A549 (cell line): ENCODE measurements around the gene CCDC142. TPM values are rescaled to one million over a fixed set of nuclear protein-coding genes. Genes with fewer than 3 reads are reported as not detected.

Source experiments
- ATOH8 ChIP-seq: fragments of 250-450 bp; sonication (Bioruptor Pico); IDR thresholded peaks from 2 replicates; pipeline ENCODE4 v1.5.0; 2020; ENCODE audit warnings: low read depth, mild to moderate bottlenecking, moderate library complexity
- BHLHE40 ChIP-seq: IDR thresholded peaks from 2 replicates; pipeline ENCODE4 v1.6.1; 2012; ENCODE audit warnings: low read depth, low read length, inconsistent platforms
- CBX2 ChIP-seq: fragments of 200-600 bp; sonication (generic); IDR thresholded peaks from 2 replicates; pipeline ENCODE4 v1.6.1; 2016; ENCODE audit warnings: low read depth, mild to moderate bottlenecking, borderline replicate concordance
- CBX8 ChIP-seq: fragments of 200-600 bp; sonication (generic); IDR thresholded peaks from 2 replicates; pipeline ENCODE4 v1.6.1; 2016
- CEBPB ChIP-seq, 2 experiments: fragments of >200 bp in 1 of 2; sonication (Bioruptor Twin) in 1 of 2; formaldehyde crosslinking in 1 of 2; IDR thresholded peaks; 2 replicates each; pipeline ENCODE4 v1.6.1; 2012 to 2016
- CHD4 ChIP-seq: fragments of 200-600 bp; sonication (generic); IDR thresholded peaks from 2 replicates; pipeline ENCODE4 v1.6.1; 2016; ENCODE audit warnings: antibody characterized with exemption, mild to moderate bottlenecking, borderline replicate concordance
- EHF ChIP-seq: fragments of 250-450 bp; sonication (Bioruptor Pico); IDR thresholded peaks from 2 replicates; pipeline ENCODE4 v1.5.0; 2020; ENCODE audit warnings: mild to moderate bottlenecking
- EP300 ChIP-seq, 2 experiments: fragments of >200 bp; sonication (Bioruptor Twin); formaldehyde crosslinking; IDR thresholded peaks; 2 replicates in 1 of 2; 3 replicates in 1 of 2; pipeline ENCODE4 v1.6.1; 2016 to 2017
- ESRRA ChIP-seq: fragments of 150-350 bp; IDR thresholded peaks from 2 replicates; pipeline ENCODE4 v1.6.1; 2014; ENCODE audit warnings: mild to moderate bottlenecking, low read length, borderline replicate concordance
- FOSB ChIP-seq: fragments of 250-450 bp; sonication (Bioruptor Pico); IDR thresholded peaks from 2 replicates; pipeline ENCODE4 v1.5.0; 2020; ENCODE audit warnings: mild to moderate bottlenecking, moderate library complexity
- FOSL2 ChIP-seq, 2 experiments: fragments of 450-650 bp in 1 of 2; fragments of >200 bp in 1 of 2; sonication (Bioruptor Twin) in 1 of 2; formaldehyde crosslinking; IDR thresholded peaks; 2 replicates each; pipeline versions ENCODE4 v1.5.0 to v1.6.1; 2016 to 2020; ENCODE audit warnings: mild to moderate bottlenecking in 1 of 2, moderate library complexity in 1 of 2
- FOXS1 ChIP-seq: fragments of 250-450 bp; sonication (Bioruptor Pico); IDR thresholded peaks from 2 replicates; pipeline ENCODE4 v1.5.0; 2020; ENCODE audit warnings: mild to moderate bottlenecking, moderate library complexity
- GATA3 ChIP-seq: IDR thresholded peaks from 2 replicates; pipeline ENCODE4 v1.6.1; 2012; ENCODE audit warnings: borderline replicate concordance
- HES2 ChIP-seq: fragments of >200 bp; sonication (Bioruptor Twin); formaldehyde crosslinking; IDR thresholded peaks from 2 replicates; pipeline ENCODE4 v1.6.1; 2016
- HEYL ChIP-seq: fragments of 250-450 bp; sonication (Bioruptor Pico); IDR thresholded peaks from 2 replicates; pipeline ENCODE4 v1.8.0; 2021; ENCODE audit warnings: mild to moderate bottlenecking, moderate library complexity
- HMGXB4 ChIP-seq: fragments of 250-450 bp; sonication (Bioruptor Pico); IDR thresholded peaks from 2 replicates; pipeline ENCODE4 v1.5.0; 2021; ENCODE audit warnings: mild to moderate bottlenecking, moderate library complexity, borderline replicate concordance
- JUN ChIP-seq, 2 experiments: fragments of >200 bp; sonication (Bioruptor Twin); formaldehyde crosslinking; IDR thresholded peaks; 2 replicates in 1 of 2; 3 replicates in 1 of 2; pipeline ENCODE4 v1.6.1; 2016 to 2017
- JUNB ChIP-seq: fragments of >200 bp; sonication (Bioruptor Twin); formaldehyde crosslinking; IDR thresholded peaks from 2 replicates; pipeline ENCODE4 v1.6.1; 2016
- MAX ChIP-seq: IDR thresholded peaks from 2 replicates; pipeline ENCODE4 v1.6.1; 2012
- MYC ChIP-seq: IDR thresholded peaks from 2 replicates; pipeline ENCODE4 v1.6.1; 2012; ENCODE audit warnings: mild to moderate bottlenecking, inconsistent platforms, low read length, improper control_type of control experiment, borderline replicate concordance
- NFE2L2 ChIP-seq: fragments of 150-350 bp; conservative IDR thresholded peaks from 2 replicates; pipeline ENCODE4 v1.6.1; 2014; ENCODE audit warnings: low read length
- NPAS2 ChIP-seq: fragments of 250-450 bp; sonication (Bioruptor Pico); IDR thresholded peaks from 2 replicates; pipeline ENCODE4 v1.8.0; 2022; ENCODE audit warnings: mild to moderate bottlenecking, moderate library complexity, borderline replicate concordance
- PBX3 ChIP-seq: IDR thresholded peaks from 2 replicates; pipeline ENCODE4 v1.6.1; 2012
- PHF8 ChIP-seq: fragments of 200-600 bp; sonication (generic); IDR thresholded peaks from 2 replicates; pipeline ENCODE4 v1.6.1; 2016; ENCODE audit warnings: low read depth, mild to moderate bottlenecking, antibody characterized with exemption, moderate library complexity, borderline replicate concordance
- POLR2A ChIP-seq: IDR thresholded peaks from 2 replicates; pipeline ENCODE4 v1.6.1; 2012; ENCODE audit warnings: mild to moderate bottlenecking, low read length
- POLR2AphosphoS2 ChIP-seq: conservative IDR thresholded peaks from 2 replicates; pipeline ENCODE4 v1.6.1; 2012; ENCODE audit warnings: low read length, improper control_type of control experiment, inconsistent platforms
- RARB ChIP-seq: fragments of 250-450 bp; sonication (Bioruptor Pico); IDR thresholded peaks from 2 replicates; pipeline ENCODE4 v1.8.0; 2021; ENCODE audit warnings: mild to moderate bottlenecking, moderate library complexity
- SREBF2 ChIP-seq: fragments of 450-650 bp; IDR thresholded peaks from 2 replicates; pipeline ENCODE4 v1.6.1; 2014; ENCODE audit warnings: mild to moderate bottlenecking, moderate library complexity
- USF2 ChIP-seq: fragments of 450-650 bp; IDR thresholded peaks from 2 replicates; pipeline ENCODE4 v1.6.1; 2014; ENCODE audit warnings: antibody characterized with exemption
- ZC3H11A ChIP-seq: fragments of 450-650 bp; IDR thresholded peaks from 2 replicates; pipeline ENCODE4 v1.6.1; 2014; ENCODE audit warnings: antibody characterized with exemption, mild to moderate bottlenecking
- ZSCAN20 ChIP-seq: fragments of 250-450 bp; sonication (Bioruptor Pico); IDR thresholded peaks from 2 replicates; pipeline ENCODE4 v1.8.0; 2022; ENCODE audit warnings: mild to moderate bottlenecking, moderate library complexity
- polyA plus RNA-seq, 4 experiments: library from polyadenylated mRNA; depleted of rRNA in 3 of 4; stranded (reverse); fragments of >200 nt; fragmentation: RNase III in 1 of 4; extraction: RNeasy Plus Mini Kit Qiagen cat#74134 plus additional on column Dnase treatment in 1 of 4; gene quantifications; 2 replicates in 3 of 4; 3 replicates in 1 of 4; pipeline ENCODE4 v1.2.3, GENCODE V29; 2011 to 2017

CCDC142 gene
- polyA plus RNA-seq, 2 of the 4 experiments (the other 2 are of a cell fraction): 6.8 to 12.8 TPM

GRCh38 chr2:74457549-74458131 is 25.2 kb downstream of the CCDC142 start (continued):
- TF ChIP-seq PBX3: no peak; the same call in 1 of the 2 replicates
- TF ChIP-seq MAX: peak; percentile 58; the same call in 1 of the 2 replicates
- no peak for TF ChIP-seq RARB
- no peak for TF ChIP-seq ESRRA
- TF ChIP-seq CEBPB (IDR thresholded peaks at IDR 0.05): no peak
- TF ChIP-seq CHD4: no peak
- TF ChIP-seq HES2: no peak
- peak; percentile 71; the same call in 1 of the 2 replicates for TF ChIP-seq HMGXB4 (CRISPR knock-in tag)
- TF ChIP-seq SREBF2: no peak
- no peak for TF ChIP-seq HEYL (CRISPR knock-in tag)
- TF ChIP-seq NPAS2: no peak
- TF ChIP-seq FOSB: no peak
- TF ChIP-seq FOSL2 (IDR thresholded peaks at IDR 0.05): no peak
- 0 out of 2 replicates have a peak, but pooled peaks have one; percentile 5 for TF ChIP-seq FOSL2 (CRISPR knock-in tag; IDR thresholded peaks at IDR 0.05)
- no peak for TF ChIP-seq JUNB
- TF ChIP-seq BHLHE40: no peak
- TF ChIP-seq JUN (IDR thresholded peaks at IDR 0.05): peak; percentile 56 to 73; a peak in 3 of 5 replicates
- TF ChIP-seq ATOH8: no peak
- TF ChIP-seq POLR2A: peak; percentile 53
- no peak for TF ChIP-seq CBX8
- TF ChIP-seq USF2: no peak
- TF ChIP-seq FOXS1: no peak
- TF ChIP-seq EP300 (IDR thresholded peaks at IDR 0.05): no peak
- no peak for TF ChIP-seq ZSCAN20 (CRISPR knock-in tag)
- no peak for TF ChIP-seq POLR2AphosphoS2
- TF ChIP-seq ZC3H11A: no peak
- TF ChIP-seq PHF8: peak; percentile 83
- TF ChIP-seq MYC: no peak
- TF ChIP-seq GATA3: peak; percentile 33
- TF ChIP-seq EHF (CRISPR knock-in tag): no peak
- TF ChIP-seq NFE2L2: no peak
- TF ChIP-seq CBX2: no peak
